HepG2 (cell line): Measurements from ENCODE around the gene CPNE5. TPM values are rescaled to one million over a fixed set of nuclear protein-coding genes. Genes with fewer than 3 reads are reported as not detected.

Source experiments
- CENPX ChIP-seq: sonication (generic); formaldehyde crosslinking; IDR thresholded peaks from 2 replicates; pipeline ENCODE4 v1.9.0; 2021; ENCODE audit warnings: mild to moderate bottlenecking, missing genetic modification reagents, moderate library complexity
- DZIP1 ChIP-seq: sonication (generic); formaldehyde crosslinking; IDR thresholded peaks from 2 replicates; pipeline ENCODE4 v1.5.0; 2020; ENCODE audit warnings: mild to moderate bottlenecking, missing genetic modification reagents
- ERF ChIP-seq: IDR thresholded peaks from 2 replicates; pipeline ENCODE4 v1.6.1; 2018; ENCODE audit warnings: missing biosample characterization, missing genetic modification reagents
- NFAT5 ChIP-seq: sonication (generic); formaldehyde crosslinking; IDR thresholded peaks from 2 replicates; pipeline ENCODE4 v1.4.0; 2020; ENCODE audit warnings: missing genetic modification reagents
- RFX3 ChIP-seq: IDR thresholded peaks from 2 replicates; pipeline ENCODE4 v1.6.1; 2016; ENCODE audit warnings: missing biosample characterization, missing genetic modification reagents
- SRSF4 ChIP-seq: fragments of 200-400 bp; formaldehyde crosslinking; IDR thresholded peaks from one replicate; pipeline ENCODE4 v1.6.1; 2018; ENCODE audit warnings: mild to moderate bottlenecking, low read depth, low read length, moderate library complexity; ENCODE audit not compliant: poor library complexity, severe bottlenecking
- THAP9 ChIP-seq: sonication (generic); formaldehyde crosslinking; IDR thresholded peaks from 2 replicates; pipeline ENCODE4; 2020; ENCODE audit warnings: missing genetic modification reagents, mild to moderate bottlenecking, borderline replicate concordance
- XRCC5 ChIP-seq: fragments of 200-400 bp; formaldehyde crosslinking; optimal IDR thresholded peaks from 2 replicates; pipeline ENCODE3; 2017; ENCODE audit warnings: mild to moderate bottlenecking, low read length
- ZKSCAN1 ChIP-seq: fragments of 150-350 bp; IDR thresholded peaks from 2 replicates; pipeline ENCODE4 v1.6.1; 2014; ENCODE audit warnings: low read length
- ZNF337 ChIP-seq: sonication (generic); formaldehyde crosslinking; IDR thresholded peaks from 2 replicates; pipeline ENCODE4 v1.5.1; 2020; ENCODE audit warnings: missing genetic modification reagents, low read depth, mild to moderate bottlenecking, borderline replicate concordance
- ZNF496 ChIP-seq: sonication (generic); formaldehyde crosslinking; IDR thresholded peaks from 2 replicates; pipeline ENCODE4 v1.8.1; 2023; ENCODE audit warnings: mild to moderate bottlenecking, moderate library complexity, missing genetic modification reagents; ENCODE audit not compliant: insufficient replicate concordance
- ZNF639 ChIP-seq: conservative IDR thresholded peaks from 2 replicates; pipeline ENCODE4 v1.6.1; 2018; ENCODE audit warnings: missing genetic modification reagents
- ZNF784 ChIP-seq: sonication (generic); formaldehyde crosslinking; IDR thresholded peaks from 2 replicates; pipeline ENCODE4 v1.5.1; 2020; ENCODE audit warnings: missing genetic modification reagents, mild to moderate bottlenecking, borderline replicate concordance
- polyA plus RNA-seq, 8 experiments: library from polyadenylated mRNA; depleted of rRNA in 3 of 8; stranded (reverse) in 7 of 8; unstranded in 1 of 8; fragments of >200 nt; fragmentation: Illumina TruSeq in 4 of 8; extraction: Trizol in 4 of 8; gene quantifications; 2 replicates each; pipeline versions ENCODE4 v1.2.1 to v1.2.3, GENCODE V29; 2011 to 2016; ENCODE audit warnings: low read depth in 4 of 8, missing spikeins in 1 of 8, mixed read lengths in 1 of 8; ENCODE audit not compliant: insufficient read depth in 1 of 8
- total RNA-seq, 5 experiments: library from RNA; depleted of rRNA; stranded (reverse); fragments of >200 nt; fragmentation: Illumina TruSeq; extraction: Trizol; gene quantifications; 2 replicates each; pipeline ENCODE4 v1.2.3, GENCODE V29; 2016; ENCODE audit warnings: low read depth in 1 of 5

The CPNE5 gene
- total and polyA plus RNA-seq, 2 of the 13 experiments (the other 11 are each of a cell fraction or from before 2014, with no cell fraction given), result 0.16 TPM; not detected in 1

GRCh38 chr6:36885461-36886401 lies 46.5 kb upstream of the CPNE5 start, which contains the start of gene C6orf89 (continued):
- no peak for TF ChIP-seq NFAT5
- TF ChIP-seq THAP9 (CRISPR knock-in tag), result peak; percentile 98
- no peak for TF ChIP-seq DZIP1 (CRISPR knock-in tag)
- peak; percentile 99 for TF ChIP-seq XRCC5
- TF ChIP-seq RFX3 (CRISPR knock-in tag), result no peak
- no peak for TF ChIP-seq SRSF4
- TF ChIP-seq CENPX (CRISPR knock-in tag), result no peak
- peak; percentile 82; the same call in 1 of the 2 replicates for TF ChIP-seq ZKSCAN1
- TF ChIP-seq ZNF639 (CRISPR knock-in tag), result peak; percentile 92
- 0 out of 2 replicates have a peak, but pooled peaks have one; percentile 15 for TF ChIP-seq ZNF784 (CRISPR knock-in tag)
- peak; percentile 63; the same call in 1 of the 2 replicates for TF ChIP-seq ZNF337 (CRISPR knock-in tag)
- peak; percentile 99 for TF ChIP-seq ERF
- TF ChIP-seq ZNF496 (CRISPR knock-in tag), result no peak
